Stimulated activated CD4-positive, alpha-beta T cell treated with anti-CD3 and anti-CD28 coated beads, Interleukin-12 subunit alpha, Interleukin-12 subunit beta, amount 100 ng/mL, for 48 hours (primary cell): ENCODE results near the gene DOHH.

Source experiments
- DNase-seq, 3 donors: peaks; one replicate each; pipeline ENCODE4 v3.0.0-alpha.2; 2020; ENCODE audit warnings: low read depth in 2 of 3, low spot score in 1 of 3

DOHH gene

GRCh38 chr19:3443840-3444694 is 56.4 kb downstream of the DOHH start:
- DNase-seq, result no peak

GRCh38 chr19:3442487-3443071 is 57.9 kb downstream of the DOHH start:
- DNase-seq, result no peak

DNA sequence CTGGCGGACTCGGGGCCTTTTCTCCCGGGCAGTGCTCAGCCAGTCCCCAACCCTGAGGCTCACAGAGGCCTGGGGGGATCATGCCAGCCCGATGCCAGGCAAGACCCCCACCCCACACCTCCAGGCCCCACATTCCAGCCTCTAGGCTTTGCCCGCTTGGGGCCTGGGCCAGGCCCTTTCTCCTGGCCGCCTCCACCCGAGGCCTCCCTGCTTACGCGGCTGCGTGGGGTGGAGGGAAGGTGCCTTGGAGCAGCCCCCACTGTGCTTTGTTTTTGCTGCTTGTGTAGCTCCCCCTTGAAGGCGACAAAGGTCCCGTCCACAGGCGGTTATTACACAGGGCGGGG is 58.5 kb downstream of the DOHH start:
- no peak for DNase-seq

GRCh38 chr19:3441089-3441985 is 59.1 kb downstream of the DOHH start:
- no peak for DNase-seq
